Measurements from ENCODE around the gene PKLR.
"Not testable (repeated sequence)": the region's sequence is repeated elsewhere in the genome, so short reads cannot be mapped to it uniquely, and the experiment has no call there.

PKLR gene

GRCh38 chr1:155295183-155295941, 5.9 kb downstream of the PKLR start:
- Histone ChIP-seq H3K36me3 (ENCODE audit: insufficient read depth, low read length) (no peaks in the 10 kb centered on the region), H3K9ac (ENCODE audit: low read length) (no peak overlapping the region), H4K20me1 (ENCODE audit: insufficient read depth, low read length) (no peaks in the 10 kb centered on the region), H3K9me3 (ENCODE audit: low read length) (no peaks in the 10 kb centered on the region), H3K27me3 (ENCODE audit: insufficient read depth, low read length) (0 out of 2 replicates have a peak, but pooled peaks cover 3% of the 10 kb centered on the region), H3K4me2 (ENCODE audit: low read length) (no peak overlapping the region), H3K27ac (ENCODE audit: low read depth, low read length, poor library complexity, severe bottlenecking) (no peak overlapping the region), H3K79me2 (ENCODE audit: insufficient read depth, low read length) (no peaks in the 10 kb centered on the region), H2AFZ (ENCODE audit: low read length) (no peak overlapping the region), H3K9me2 (ENCODE audit: low read depth, low read length) (no peaks in the 10 kb centered on the region), H3K4me1 (ENCODE audit: insufficient read depth, low read length, severe bottlenecking) (peaks cover 14% of the 10 kb centered on the region), H3F3A (ENCODE audit: insufficient read depth, low read length) (no peaks in the 10 kb centered on the region), H3K4me3 (ENCODE audit: low read depth, low read length, poor library complexity, severe bottlenecking) (no peak overlapping the region)
- TF ChIP-seq CTCF (IDR thresholded peaks at IDR 0.05; ENCODE audit: low read length), result no peak
- TF ChIP-seq EZH2 (IDR thresholded peaks at IDR 0.05; ENCODE audit: borderline replicate concordance, low read length), result no peak

- H3K9ac ChIP-seq (ENCODE audit: low read length), result no peak overlapping the region
- 0 out of 2 replicates have a peak, but pooled peaks cover 3% of the 10 kb centered on the region for H3K27me3 ChIP-seq (ENCODE audit: insufficient read depth, low read length)
Observed at GRCh38 chr1:155294520-155295182, 6.6 kb downstream of the PKLR start.

GRCh38 chr1:155293086-155293749, 8.0 kb downstream of the PKLR start:
- Histone ChIP-seq H3K9me3 (ENCODE audit: low read length) (no peaks in the 10 kb centered on the region), H3F3A (ENCODE audit: insufficient read depth, low read length) (no peaks in the 10 kb centered on the region), H3K36me3 (ENCODE audit: insufficient read depth, low read length) (no peaks in the 10 kb centered on the region), H2AFZ (ENCODE audit: low read length) (no peak overlapping the region), H3K4me2 (ENCODE audit: low read length) (no peak overlapping the region), H4K20me1 (ENCODE audit: insufficient read depth, low read length) (no peaks in the 10 kb centered on the region), H3K9me2 (ENCODE audit: low read depth, low read length) (no peaks in the 10 kb centered on the region), H3K79me2 (ENCODE audit: insufficient read depth, low read length) (no peaks in the 10 kb centered on the region), H3K9ac (ENCODE audit: low read length) (no peak overlapping the region), H3K4me3 (ENCODE audit: low read depth, low read length, poor library complexity, severe bottlenecking) (no peak overlapping the region), H3K27ac (ENCODE audit: low read depth, low read length, poor library complexity, severe bottlenecking) (no peak overlapping the region), H3K4me1 (ENCODE audit: insufficient read depth, low read length, severe bottlenecking) (peaks cover 14% of the 10 kb centered on the region), H3K27me3 (ENCODE audit: insufficient read depth, low read length) (0 out of 2 replicates have a peak, but pooled peaks cover 3% of the 10 kb centered on the region)
- TF ChIP-seq EZH2 (IDR thresholded peaks at IDR 0.05; ENCODE audit: borderline replicate concordance, low read length), result no peak

More at GRCh38 chr1:155294520-155295182, 6.6 kb downstream of the PKLR start:
- no peaks in the 10 kb centered on the region for H3K9me2 ChIP-seq (ENCODE audit: low read depth, low read length)
- H3K79me2 ChIP-seq (ENCODE audit: insufficient read depth, low read length), result no peaks in the 10 kb centered on the region
- H3K9me3 ChIP-seq (ENCODE audit: low read length), result no peaks in the 10 kb centered on the region
- H3K36me3 ChIP-seq (ENCODE audit: insufficient read depth, low read length), result no peaks in the 10 kb centered on the region
- no peak overlapping the region for H3K4me3 ChIP-seq (ENCODE audit: low read depth, low read length, poor library complexity, severe bottlenecking)
- H3K4me1 ChIP-seq (ENCODE audit: insufficient read depth, low read length, severe bottlenecking), result peaks cover 14% of the 10 kb centered on the region
- no peak overlapping the region for H3K27ac ChIP-seq (ENCODE audit: low read depth, low read length, poor library complexity, severe bottlenecking)
- H3F3A ChIP-seq (ENCODE audit: insufficient read depth, low read length), result no peaks in the 10 kb centered on the region
- no peak overlapping the region for H3K4me2 ChIP-seq (ENCODE audit: low read length)
- no peak overlapping the region for H2AFZ ChIP-seq (ENCODE audit: low read length)
- H4K20me1 ChIP-seq (ENCODE audit: insufficient read depth, low read length), result no peaks in the 10 kb centered on the region
- no peak for TF ChIP-seq EZH2 (IDR thresholded peaks at IDR 0.05; ENCODE audit: borderline replicate concordance, low read length)

GRCh38 chr1:155291006-155291405, 10.2 kb downstream of the PKLR start:
- not testable (repeated sequence) for H4K20me1 ChIP-seq (ENCODE audit: insufficient read depth, low read length); H3K27me3 ChIP-seq (ENCODE audit: insufficient read depth, low read length); H3K27ac ChIP-seq (ENCODE audit: low read depth, low read length, poor library complexity, severe bottlenecking); H2AFZ ChIP-seq (ENCODE audit: low read length); H3F3A ChIP-seq (ENCODE audit: insufficient read depth, low read length); H3K9ac ChIP-seq (ENCODE audit: low read length); H3K79me2 ChIP-seq (ENCODE audit: insufficient read depth, low read length); H3K4me3 ChIP-seq (ENCODE audit: low read depth, low read length, poor library complexity, severe bottlenecking); H3K9me3 ChIP-seq (ENCODE audit: low read length); H3K4me2 ChIP-seq (ENCODE audit: low read length); H3K4me1 ChIP-seq (ENCODE audit: insufficient read depth, low read length, severe bottlenecking); H3K9me2 ChIP-seq (ENCODE audit: low read depth, low read length); H3K36me3 ChIP-seq (ENCODE audit: insufficient read depth, low read length)

Data from OCI-LY1 (cell line).